Esophagus (tissue), 2 donors: ENCODE measurements around the gene FGD6. TPM values are rescaled to one million over a fixed set of nuclear protein-coding genes. Genes with fewer than 3 reads are reported as not detected.

Experiments
- H3K27ac ChIP-seq, 2 donors: one replicate each; pipeline ENCODE4 v1.5.1; 2013; ENCODE audit warnings: low read depth in 2 of 2, mild to moderate bottlenecking in 2 of 2, inconsistent platforms in 1 of 2, low read length in 1 of 2, moderate library complexity in 1 of 2
- H3K27me3 ChIP-seq, 2 donors: one replicate each; pipeline ENCODE4 v1.6.1; 2013; ENCODE audit warnings: low read length in 2 of 2, control low read depth in 1 of 2, mild to moderate bottlenecking in 1 of 2; ENCODE audit not compliant: insufficient read depth in 2 of 2, control insufficient read depth in 1 of 2
- H3K36me3 ChIP-seq, 2 donors: one replicate each; pipeline ENCODE4 v1.6.1; 2013; ENCODE audit warnings: low read length in 1 of 2; ENCODE audit not compliant: control insufficient read depth in 2 of 2, insufficient read depth in 2 of 2
- H3K4me1 ChIP-seq, 2 donors: one replicate each; pipeline ENCODE4 v1.6.1; 2013; ENCODE audit warnings: low read length in 1 of 2; ENCODE audit not compliant: control insufficient read depth in 2 of 2, insufficient read depth in 2 of 2
- H3K4me3 ChIP-seq, 2 donors: one replicate each; pipeline ENCODE4 v1.5.1; 2013; ENCODE audit warnings: low read length in 2 of 2, mild to moderate bottlenecking in 2 of 2, low read depth in 1 of 2, moderate library complexity in 1 of 2
- H3K9me3 ChIP-seq, 2 donors: one replicate each; pipeline ENCODE4 v1.6.1; 2013; ENCODE audit warnings: mild to moderate bottlenecking in 2 of 2, low read depth in 1 of 2, low read length in 1 of 2, moderate library complexity in 1 of 2; ENCODE audit not compliant: control insufficient read depth in 2 of 2, insufficient read depth in 1 of 2
- WGBS, 2 donors: extraction: QIAGEN DNeasy Blood & Tissue Kit; methylation state at CpG; one replicate each; pipeline ENCODE4 v1.1.7; 2013; 5-methylcytosine and 5-hydroxymethylcytosine counted together
- polyA plus RNA-seq, 2 donors: library from polyadenylated mRNA; stranded (reverse); fragments of 200-250 nt; gene quantifications; one replicate each; pipeline ENCODE4 v1.2.3, GENCODE V29; 2013
- donor health status: healthy with polysubstance abuse.
- donor health status: Bipolar disorder and iron deficiency.

FGD6 gene
- polyA plus RNA-seq = 1 to 10 TPM; 2.2 to 2.3 TPM

DNA sequence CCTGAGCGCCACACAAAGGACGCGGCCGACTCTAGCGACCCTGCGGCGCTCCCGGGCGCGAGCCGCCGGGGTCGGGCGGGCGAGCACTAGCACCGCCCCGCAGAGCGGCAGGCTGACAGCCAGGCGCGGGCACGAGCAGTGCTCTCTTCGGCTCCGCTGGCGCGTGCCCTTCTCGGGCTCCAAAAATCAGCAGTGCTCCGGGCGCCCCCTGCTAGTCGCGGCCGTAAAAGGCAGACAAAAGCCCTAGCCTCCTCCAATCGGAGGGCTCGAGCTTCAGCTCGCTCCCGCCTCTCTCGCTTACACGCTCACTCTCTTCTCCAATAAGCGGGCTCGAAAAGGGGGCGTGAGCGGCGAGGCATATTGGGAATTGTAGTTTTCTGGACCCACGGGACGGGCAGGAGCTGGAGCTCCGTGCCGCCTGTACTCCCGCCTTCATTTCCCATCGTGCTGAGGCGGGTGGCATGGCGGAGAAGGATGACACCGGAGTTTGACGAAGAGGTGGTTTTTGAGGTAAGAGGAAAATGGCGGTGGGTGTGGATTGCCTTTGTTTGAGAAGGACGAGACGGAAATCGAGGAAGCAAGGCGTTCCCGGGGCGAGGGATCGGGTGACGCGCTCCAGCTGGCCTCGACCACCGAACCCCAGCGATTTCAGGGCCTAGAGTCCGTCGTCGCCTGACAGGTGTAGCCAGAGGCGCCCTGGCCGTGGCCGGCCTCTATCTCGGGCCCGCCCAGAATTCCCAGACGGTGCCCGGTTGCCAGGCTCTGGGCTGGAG, at the start of gene FGD6, which contains the start of gene VEZT:
TSS of gene FGD6 (minus strand) at position 91 of the 773 bp plus-strand sequence. CDS start 227 bp downstream, outside the sequence.
TSS of gene VEZT (plus strand) at position 431 of the 773 bp plus-strand sequence. CDS start at position 475, 44 bp downstream.
- peak within 1 kb of the TSS; percentile 78 to 93 for H3K4me3 ChIP-seq
- H3K4me1 ChIP-seq = no peaks in the 10 kb centered on the region
- H3K27ac ChIP-seq = peak within 1 kb of the TSS; percentile 97 to 99
- WGBS, 2 donors = 0 to 1% methylated on average over 73 to 75 of the region's 75 CpGs
- no peaks in the 10 kb centered on the region for H3K27me3 ChIP-seq
- H3K9me3 ChIP-seq = no peaks in the 10 kb centered on the region
- no peaks in the 10 kb centered on the region for H3K36me3 ChIP-seq

DNA sequence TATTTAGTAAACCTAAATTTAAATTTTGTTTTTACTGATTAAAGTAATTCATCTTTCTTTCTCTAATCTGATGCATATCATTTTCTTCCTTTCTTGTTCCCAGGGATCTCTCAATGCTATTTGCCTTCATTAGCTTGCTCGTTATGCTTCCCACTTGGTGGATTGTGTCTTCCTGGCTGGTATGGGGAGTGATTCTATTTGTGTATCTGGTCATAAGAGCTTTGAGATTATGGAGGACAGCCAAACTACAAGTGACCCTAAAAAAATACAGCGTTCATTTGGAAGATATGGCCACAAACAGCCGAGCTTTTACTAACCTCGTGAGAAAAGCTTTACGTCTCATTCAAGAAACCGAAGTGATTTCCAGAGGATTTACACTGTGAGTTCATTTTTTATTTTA, 49.0 kb upstream of the FGD6 start:
- Histone ChIP-seq H3K9me3 (no peaks in the 10 kb centered on the region), H3K27ac (no peak overlapping the region), H3K36me3 (peaks cover 4 to 6% of the 10 kb centered on the region in 2 donors), H3K4me1 (no peaks in the 10 kb centered on the region), H3K4me3 (no peak overlapping the region), H3K27me3 (no peaks in the 10 kb centered on the region)
- WGBS, 2 donors = 92 to 94% methylated on average over 6 of the region's 6 CpGs

DNA sequence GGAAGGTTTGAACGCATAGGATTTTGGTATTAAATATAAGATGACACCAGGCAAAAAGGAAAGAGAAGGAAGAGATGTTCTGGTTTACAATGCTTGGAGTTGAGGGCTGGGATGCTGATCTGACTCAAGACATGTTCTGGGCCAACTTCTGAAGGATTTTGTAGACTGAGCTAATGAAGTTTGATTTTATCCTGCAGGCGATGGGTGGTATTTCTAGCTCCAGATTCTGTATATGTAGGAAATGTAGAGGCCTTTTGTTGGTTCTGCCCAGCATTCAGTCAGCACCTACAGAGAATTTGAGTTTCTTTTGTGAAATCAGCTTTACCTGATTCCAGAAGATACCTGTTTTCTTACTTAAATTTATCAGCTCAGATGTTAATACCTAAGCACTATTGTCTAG, 48.5 kb upstream of the FGD6 start:
- Histone ChIP-seq H3K4me1 (no peaks in the 10 kb centered on the region), H3K27ac (no peak overlapping the region), H3K9me3 (no peaks in the 10 kb centered on the region), H3K27me3 (no peaks in the 10 kb centered on the region), H3K4me3 (no peak overlapping the region), H3K36me3 (peaks cover 4 to 6% of the 10 kb centered on the region in 2 donors)
- 87 to 93% methylated on average over 2 of the region's 2 CpGs for WGBS, 2 donors

DNA sequence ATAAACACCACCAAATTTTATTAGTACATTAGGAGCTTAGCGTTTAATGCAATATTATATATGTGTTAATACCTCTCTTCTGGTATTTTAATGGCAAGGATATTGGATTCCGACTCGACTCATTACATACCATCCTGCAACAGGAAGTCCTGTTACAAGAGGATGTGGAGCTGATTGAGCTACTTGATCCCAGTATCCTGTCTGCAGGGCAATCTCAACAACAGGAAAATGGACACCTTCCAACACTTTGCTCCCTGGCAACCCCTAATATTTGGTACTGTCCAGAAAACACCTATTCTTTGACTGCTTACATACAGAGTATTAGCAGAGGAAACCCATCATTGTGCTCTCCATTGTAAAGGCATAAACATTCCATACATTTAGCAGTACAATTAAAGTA, 45.5 kb upstream of the FGD6 start:
- WGBS, 2 donors = 66 to 75% methylated on average over 3 of the region's 3 CpGs
- peaks cover 4 to 6% of the 10 kb centered on the region in 2 donors for H3K36me3 ChIP-seq
- no peak overlapping the region for H3K27ac ChIP-seq
- no peaks in the 10 kb centered on the region for H3K4me1 ChIP-seq
- H3K27me3 ChIP-seq = no peaks in the 10 kb centered on the region
- no peaks in the 10 kb centered on the region for H3K9me3 ChIP-seq
- no peak overlapping the region for H3K4me3 ChIP-seq

DNA sequence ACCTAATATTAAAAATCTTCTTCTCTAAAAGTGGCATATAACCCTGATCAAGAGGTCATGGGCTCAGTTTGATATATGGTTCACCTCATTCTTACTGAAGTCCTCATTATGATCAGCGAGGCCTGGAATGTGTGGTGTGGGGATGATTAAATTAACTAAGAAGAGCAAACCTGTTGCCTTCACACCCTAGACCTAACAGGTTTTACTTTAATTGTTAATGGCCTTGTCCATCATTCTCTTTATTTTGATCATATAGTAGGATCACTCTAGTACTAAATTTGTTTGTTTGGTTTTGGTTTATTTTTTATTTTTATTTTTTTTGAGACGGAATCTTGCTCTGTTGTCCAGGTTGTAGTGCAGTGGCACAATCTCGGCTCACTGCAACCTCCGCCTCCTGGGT, 43.8 kb upstream of the FGD6 start:
- H3K4me1 ChIP-seq = no peaks in the 10 kb centered on the region
- WGBS, 2 donors = 96 to 97% methylated on average over 4 of the region's 4 CpGs
- H3K9me3 ChIP-seq = no peaks in the 10 kb centered on the region
- peaks cover 3 to 4% of the 10 kb centered on the region in 2 donors for H3K36me3 ChIP-seq
- no peaks in the 10 kb centered on the region for H3K27me3 ChIP-seq
- H3K4me3 ChIP-seq = no peak overlapping the region
- no peak overlapping the region for H3K27ac ChIP-seq

DNA sequence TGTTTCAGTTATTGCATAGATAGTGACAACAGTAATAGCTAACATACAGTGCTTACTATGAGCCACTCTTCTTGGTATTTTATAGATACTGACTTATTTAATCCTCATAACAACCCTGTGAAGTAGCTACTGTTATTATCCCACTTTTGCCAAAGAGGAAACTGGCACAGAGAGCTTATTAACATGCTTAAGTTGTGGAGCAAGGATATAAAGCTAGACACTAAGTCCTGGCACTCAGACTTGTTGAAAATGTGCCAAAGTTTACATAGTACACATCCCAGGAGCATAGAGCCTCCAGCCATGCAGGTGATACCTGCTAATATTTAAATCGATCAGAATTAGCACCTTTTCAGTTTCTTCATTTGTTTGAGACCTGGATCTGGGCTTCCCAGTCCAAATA, 42.1 kb upstream of the FGD6 start:
- 42 to 51% methylated on average over 1 of the region's 1 CpG for WGBS, 2 donors
- Histone ChIP-seq H3K4me1 (no peaks in the 10 kb centered on the region), H3K27ac (no peak overlapping the region), H3K4me3 (no peak overlapping the region), H3K9me3 (no peaks in the 10 kb centered on the region), H3K27me3 (no peaks in the 10 kb centered on the region), H3K36me3 (peaks cover 3 to 4% of the 10 kb centered on the region in 2 donors)

DNA sequence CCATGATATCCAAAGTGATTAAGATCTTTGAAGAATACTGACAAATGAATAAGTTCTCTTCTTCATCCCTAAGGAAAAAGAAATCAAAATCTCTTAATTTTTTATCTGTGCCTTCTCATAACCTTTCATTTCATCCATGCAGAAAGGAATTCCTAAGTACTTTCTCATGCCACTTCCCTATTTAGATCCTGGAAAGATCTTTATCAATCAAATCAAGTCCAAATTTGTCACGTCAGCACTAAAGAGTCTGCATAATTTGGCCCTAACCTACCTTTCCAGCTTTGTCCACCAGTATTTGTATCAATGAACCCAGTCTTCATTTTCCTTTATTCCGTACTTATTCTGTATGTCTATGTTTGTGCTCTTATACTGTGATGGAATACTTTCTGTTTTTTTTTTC, 41.5 kb upstream of the FGD6 start:
- H3K27me3 ChIP-seq = no peaks in the 10 kb centered on the region
- 69 to 80% methylated on average over 2 of the region's 2 CpGs for WGBS, 2 donors
- no peaks in the 10 kb centered on the region for H3K9me3 ChIP-seq
- no peak overlapping the region for H3K27ac ChIP-seq
- H3K4me3 ChIP-seq = no peak overlapping the region
- no peaks in the 10 kb centered on the region for H3K4me1 ChIP-seq
- H3K36me3 ChIP-seq = peaks cover 3 to 4% of the 10 kb centered on the region in 2 donors

DNA sequence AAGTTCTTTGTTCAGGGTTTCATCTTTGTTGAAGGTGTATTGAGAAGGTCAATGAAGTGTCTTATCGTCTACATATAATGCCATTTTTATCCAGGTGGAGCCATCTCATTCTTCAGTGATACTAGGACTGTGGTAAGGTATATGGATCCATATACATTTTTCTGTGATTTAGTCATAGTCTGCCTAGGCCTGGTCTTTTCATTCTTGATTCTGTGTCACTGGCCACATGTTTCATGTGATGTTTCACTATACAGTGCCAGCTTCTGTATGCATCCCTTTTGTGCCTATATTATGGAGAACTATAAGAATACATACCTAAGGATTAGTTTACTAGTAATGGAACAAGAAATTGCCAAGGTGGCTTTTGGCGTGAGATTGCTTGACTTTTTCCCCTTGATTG, 40.9 kb upstream of the FGD6 start:
- H3K9me3 ChIP-seq = no peaks in the 10 kb centered on the region
- H3K36me3 ChIP-seq = peaks cover 0 to under 1% of the 10 kb centered on the region in 2 donors

DNA sequence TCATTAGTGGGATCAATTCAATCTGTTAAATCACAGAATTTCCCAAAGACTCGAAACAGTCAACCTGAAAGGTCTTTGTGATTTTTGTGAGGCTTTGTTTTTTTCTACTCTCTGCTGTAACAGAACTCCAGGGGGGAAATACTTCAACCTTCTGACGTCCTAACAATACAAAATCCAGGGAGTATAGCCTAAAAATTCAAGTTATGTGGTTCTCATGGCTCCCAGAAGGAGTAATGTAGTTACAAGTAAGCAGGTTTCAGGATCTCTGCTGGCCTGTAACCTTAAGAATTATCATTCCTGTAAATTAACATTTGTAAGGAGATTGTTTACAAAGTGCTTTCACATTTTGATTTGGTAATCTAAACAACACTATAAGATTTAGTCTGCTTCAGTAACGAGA, 40.3 kb upstream of the FGD6 start:
- Histone ChIP-seq H3K9me3 (no peaks in the 10 kb centered on the region), H3K27me3 (no peaks in the 10 kb centered on the region), H3K4me3 (no peak overlapping the region), H3K4me1 (no peaks in the 10 kb centered on the region), H3K27ac (no peak overlapping the region), H3K36me3 (no peaks in the 10 kb centered on the region)
- WGBS, 2 donors = 86 to 87% methylated on average over 3 of the region's 3 CpGs

More for the DNA sequence above, 40.9 kb upstream of the FGD6 start:
- 96 to 97% methylated on average over 2 of the region's 2 CpGs for WGBS, 2 donors
- no peaks in the 10 kb centered on the region for H3K27me3 ChIP-seq
- H3K27ac ChIP-seq = no peak overlapping the region
- no peak overlapping the region for H3K4me3 ChIP-seq
- H3K4me1 ChIP-seq = no peaks in the 10 kb centered on the region

DNA sequence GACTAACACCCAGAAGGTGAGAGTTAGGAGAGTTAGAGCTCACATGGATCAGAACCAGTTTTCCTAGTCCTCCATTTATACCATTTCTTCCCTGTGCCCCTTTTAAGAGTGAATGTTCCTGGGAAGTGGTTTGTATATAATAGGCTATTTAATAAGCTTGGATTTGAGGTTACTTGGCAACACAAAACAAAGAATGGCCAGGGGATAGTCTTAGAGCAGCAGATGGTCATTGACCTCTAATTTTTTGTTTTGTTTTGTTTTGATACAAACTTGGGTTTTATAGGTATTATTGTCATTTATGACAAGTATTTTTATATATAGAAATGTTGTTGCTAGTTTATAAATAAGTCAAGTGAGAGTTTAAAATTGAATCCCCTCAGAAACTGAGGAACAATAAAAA, 36.1 kb upstream of the FGD6 start:
- Histone ChIP-seq H3K27ac (no peak overlapping the region), H3K9me3 (no peaks in the 10 kb centered on the region), H3K4me1 (no peaks in the 10 kb centered on the region), H3K27me3 (no peaks in the 10 kb centered on the region), H3K36me3 (no peaks in the 10 kb centered on the region), H3K4me3 (no peak overlapping the region)
